C4-2B (cell line): ENCODE results near the gene U2AF2.

ENCODE experiments used
- CTCF ChIP-seq: fragments of 450-650 bp; conservative IDR thresholded peaks from 2 replicates; pipeline ENCODE4 v1.5.1; 2017; ENCODE audit warnings: mild to moderate bottlenecking
- ZFX ChIP-seq: fragments of 450-650 bp; IDR thresholded peaks from 2 replicates; pipeline ENCODE4 v1.6.1; 2017

- TF ChIP-seq CTCF: no peak
- TF ChIP-seq ZFX: no peak
Observed at GRCh38 chr19:55699221-55699620, 44.4 kb downstream of the U2AF2 start.
